RWPE2 (cell line): Measurements from ENCODE around the gene HNRNPLL.

Experiments
- ATAC-seq: fragments of 200-7000 bp; cut with Tn5 transposase; 3 replicates; pipeline ENCODE4 v1.9.1; 2021; ENCODE audit warnings: low read depth
- DNase-seq: peaks from one replicate; pipeline ENCODE4 v3.0.0-alpha.2; 2020; ENCODE audit warnings: low spot score
- H3K27ac ChIP-seq: fragments of 450-650 bp; 2 replicates; pipeline ENCODE4 v1.5.1; 2017; ENCODE audit warnings: mild to moderate bottlenecking; ENCODE audit not compliant: poor library complexity, severe bottlenecking
- H3K27me3 ChIP-seq: fragments of 250-450 bp; sonication (Bioruptor Pico); 2 replicates; pipeline ENCODE4 v1.5.1; 2021; ENCODE audit warnings: mild to moderate bottlenecking, moderate library complexity; ENCODE audit not compliant: insufficient read depth, poor library complexity, severe bottlenecking
- H3K36me3 ChIP-seq: fragments of 250-450 bp; sonication (Bioruptor Pico); 2 replicates; pipeline ENCODE4 v1.5.1; 2020; ENCODE audit warnings: low read depth, mild to moderate bottlenecking, moderate library complexity
- H3K4me1 ChIP-seq: fragments of 250-450 bp; sonication (Bioruptor Pico); 2 replicates; pipeline ENCODE4 v1.5.1; 2021; ENCODE audit warnings: mild to moderate bottlenecking, moderate library complexity; ENCODE audit not compliant: insufficient read depth, poor library complexity, severe bottlenecking
- H3K4me3 ChIP-seq: fragments of 250-450 bp; sonication (Bioruptor Pico); 2 replicates; pipeline ENCODE4 v1.5.1; 2021; ENCODE audit warnings: mild to moderate bottlenecking, moderate library complexity; ENCODE audit not compliant: severe bottlenecking
- H3K9me3 ChIP-seq: fragments of 250-450 bp; sonication (Bioruptor Pico); 2 replicates; pipeline ENCODE4 v1.5.1; 2021; ENCODE audit warnings: mild to moderate bottlenecking, moderate library complexity; ENCODE audit not compliant: severe bottlenecking
- CTCF ChIP-seq: fragments of 450-650 bp; IDR thresholded peaks from one replicate; pipeline ENCODE4 v1.5.1; 2017; ENCODE audit warnings: mild to moderate bottlenecking, moderate library complexity; ENCODE audit not compliant: poor library complexity, severe bottlenecking

The HNRNPLL gene

GRCh38 chr2:38626326-38627035 is 23.8 kb upstream of the HNRNPLL start:
- DNase-seq (no peak), ATAC-seq (no peak)
- H3K4me3 ChIP-seq, result no peak overlapping the region
- H3K4me1 ChIP-seq, result no peaks in the 10 kb centered on the region
- no peak for TF ChIP-seq CTCF
- no peak overlapping the region for H3K27ac ChIP-seq
- no peaks in the 10 kb centered on the region for H3K9me3 ChIP-seq
- no peaks in the 10 kb centered on the region for H3K36me3 ChIP-seq
- H3K27me3 ChIP-seq, result no peaks in the 10 kb centered on the region

- H3K27me3 ChIP-seq, result no peaks in the 10 kb centered on the region
- no peak for ATAC-seq
- no peak overlapping the region for H3K4me3 ChIP-seq
- no peak for DNase-seq
- H3K27ac ChIP-seq, result no peak overlapping the region
- no peaks in the 10 kb centered on the region for H3K9me3 ChIP-seq
- no peaks in the 10 kb centered on the region for H3K36me3 ChIP-seq
- H3K4me1 ChIP-seq, result no peaks in the 10 kb centered on the region
- TF ChIP-seq CTCF, result no peak
These were observed 19.5 kb upstream of the HNRNPLL start for GRCh38 chr2:38622210-38622609.

- no peaks in the 10 kb centered on the region for H3K4me1 ChIP-seq
- H3K4me3 ChIP-seq, result no peak overlapping the region
- no peak for DNase-seq
- H3K36me3 ChIP-seq, result no peaks in the 10 kb centered on the region
- no peak overlapping the region for H3K27ac ChIP-seq
- ATAC-seq, result no peak
- TF ChIP-seq CTCF, result no peak
- no peaks in the 10 kb centered on the region for H3K27me3 ChIP-seq
- no peaks in the 10 kb centered on the region for H3K9me3 ChIP-seq
These were observed 18.3 kb upstream of the HNRNPLL start for GRCh38 chr2:38621018-38621417.

- no peaks in the 10 kb centered on the region for H3K27me3 ChIP-seq
- ATAC-seq, result no peak
- DNase-seq, result no peak
These were observed 17.7 kb upstream of the HNRNPLL start for GRCh38 chr2:38620282-38620977.

More at GRCh38 chr2:38620282-38620977, 17.7 kb upstream of the HNRNPLL start:
- Histone ChIP-seq H3K9me3 (no peaks in the 10 kb centered on the region), H3K27ac (no peak overlapping the region), H3K36me3 (no peaks in the 10 kb centered on the region), H3K4me3 (no peak overlapping the region), H3K4me1 (peaks cover 2% of the 10 kb centered on the region)
- no peak for TF ChIP-seq CTCF
